A549 (cell line): ENCODE results near the gene ARL13B.

Experiments
- BCL3 ChIP-seq: fragments of >200 bp; sonication (Bioruptor Twin); formaldehyde crosslinking; IDR thresholded peaks from 3 replicates; pipeline ENCODE4 v1.6.1; 2016
- HDAC2 ChIP-seq: fragments of 200-600 bp; sonication (generic); IDR thresholded peaks from 2 replicates; pipeline ENCODE4 v1.6.1; 2016
- JUN ChIP-seq, 2 experiments: fragments of >200 bp; sonication (Bioruptor Twin); formaldehyde crosslinking; IDR thresholded peaks; 2 replicates in 1 of 2; 3 replicates in 1 of 2; pipeline ENCODE4 v1.6.1; 2016 to 2017
- POLR2A ChIP-seq: IDR thresholded peaks from 2 replicates; pipeline ENCODE4 v1.6.1; 2012; ENCODE audit warnings: mild to moderate bottlenecking, low read length
- RAD21 ChIP-seq, 2 experiments: fragments of >200 bp in 1 of 2; sonication (Bioruptor Twin) in 1 of 2; formaldehyde crosslinking in 1 of 2; IDR thresholded peaks in 1 of 2; conservative IDR thresholded peaks in 1 of 2; 2 replicates in 1 of 2; 3 replicates in 1 of 2; pipeline ENCODE4 v1.6.1; 2012 to 2018; ENCODE audit warnings: inconsistent platforms in 1 of 2
- TF ChIP-seq, protein P1 (sequence below): fragments of >200 bp; sonication (Bioruptor Twin); formaldehyde crosslinking; IDR thresholded peaks from 3 replicates; pipeline ENCODE4 v1.5.1; 2016

DNA sequence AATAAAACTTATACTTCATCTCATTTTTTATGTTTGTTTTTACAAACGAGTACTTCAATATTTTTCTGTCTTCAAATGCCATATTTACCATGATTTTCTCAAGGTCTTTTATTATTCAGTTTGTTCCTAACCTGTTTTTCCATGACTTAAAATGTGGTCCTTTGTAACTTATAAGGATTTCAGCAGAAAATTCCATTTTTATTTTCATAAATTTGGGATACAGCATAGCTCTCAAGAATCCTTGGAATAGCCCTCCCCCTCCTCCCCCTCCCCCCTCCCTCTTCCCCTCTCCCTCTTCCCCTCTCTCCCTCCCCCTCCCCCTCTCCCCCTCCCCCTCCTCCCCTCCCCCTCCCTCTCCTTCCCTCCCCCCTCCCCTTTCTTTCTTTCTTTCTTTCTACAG, 63.3 kb downstream of the ARL13B start:
- TF ChIP-seq, protein P1, sequence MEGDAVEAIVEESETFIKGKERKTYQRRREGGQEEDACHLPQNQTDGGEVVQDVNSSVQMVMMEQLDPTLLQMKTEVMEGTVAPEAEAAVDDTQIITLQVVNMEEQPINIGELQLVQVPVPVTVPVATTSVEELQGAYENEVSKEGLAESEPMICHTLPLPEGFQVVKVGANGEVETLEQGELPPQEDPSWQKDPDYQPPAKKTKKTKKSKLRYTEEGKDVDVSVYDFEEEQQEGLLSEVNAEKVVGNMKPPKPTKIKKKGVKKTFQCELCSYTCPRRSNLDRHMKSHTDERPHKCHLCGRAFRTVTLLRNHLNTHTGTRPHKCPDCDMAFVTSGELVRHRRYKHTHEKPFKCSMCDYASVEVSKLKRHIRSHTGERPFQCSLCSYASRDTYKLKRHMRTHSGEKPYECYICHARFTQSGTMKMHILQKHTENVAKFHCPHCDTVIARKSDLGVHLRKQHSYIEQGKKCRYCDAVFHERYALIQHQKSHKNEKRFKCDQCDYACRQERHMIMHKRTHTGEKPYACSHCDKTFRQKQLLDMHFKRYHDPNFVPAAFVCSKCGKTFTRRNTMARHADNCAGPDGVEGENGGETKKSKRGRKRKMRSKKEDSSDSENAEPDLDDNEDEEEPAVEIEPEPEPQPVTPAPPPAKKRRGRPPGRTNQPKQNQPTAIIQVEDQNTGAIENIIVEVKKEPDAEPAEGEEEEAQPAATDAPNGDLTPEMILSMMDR: no peak
- TF ChIP-seq HDAC2: no peak
- TF ChIP-seq BCL3: no peak
- no peak for TF ChIP-seq RAD21 (conservative IDR thresholded peaks at IDR 0.05 in 1 of 2, IDR thresholded peaks at IDR 0.05 in 1 of 2)
- no peak for TF ChIP-seq JUN (IDR thresholded peaks at IDR 0.05)
- TF ChIP-seq POLR2A: no peak
